ENCODE data around the gene MRPS27.

The MRPS27 gene

DNA sequence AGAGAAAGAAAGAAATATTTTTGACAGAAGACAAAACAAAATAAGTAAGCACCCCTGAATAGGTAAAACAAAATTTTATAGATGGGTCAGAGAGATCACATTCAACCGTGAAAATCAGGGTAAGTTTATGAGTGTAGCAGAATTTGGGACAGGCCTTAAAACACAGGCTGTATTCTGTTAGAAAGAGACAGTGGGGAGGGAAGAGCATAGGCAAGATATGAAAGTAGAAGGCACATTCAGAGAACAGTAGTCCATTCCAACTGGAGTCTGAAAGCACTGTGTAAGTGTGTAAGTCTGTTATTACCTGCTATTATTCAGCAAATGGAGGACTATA lies 38.6 kb downstream of the MRPS27 start:
- in situ Hi-C loops (cut with HindIII; ENCODE audit: low sequenced_read_pairs): no loop called here
- DNase-seq (ENCODE audit: low read depth): no peak
- H3K4me3 ChIP-seq (ENCODE audit: low read depth, low read length): no peak overlapping the region
- TF ChIP-seq, protein P1, sequence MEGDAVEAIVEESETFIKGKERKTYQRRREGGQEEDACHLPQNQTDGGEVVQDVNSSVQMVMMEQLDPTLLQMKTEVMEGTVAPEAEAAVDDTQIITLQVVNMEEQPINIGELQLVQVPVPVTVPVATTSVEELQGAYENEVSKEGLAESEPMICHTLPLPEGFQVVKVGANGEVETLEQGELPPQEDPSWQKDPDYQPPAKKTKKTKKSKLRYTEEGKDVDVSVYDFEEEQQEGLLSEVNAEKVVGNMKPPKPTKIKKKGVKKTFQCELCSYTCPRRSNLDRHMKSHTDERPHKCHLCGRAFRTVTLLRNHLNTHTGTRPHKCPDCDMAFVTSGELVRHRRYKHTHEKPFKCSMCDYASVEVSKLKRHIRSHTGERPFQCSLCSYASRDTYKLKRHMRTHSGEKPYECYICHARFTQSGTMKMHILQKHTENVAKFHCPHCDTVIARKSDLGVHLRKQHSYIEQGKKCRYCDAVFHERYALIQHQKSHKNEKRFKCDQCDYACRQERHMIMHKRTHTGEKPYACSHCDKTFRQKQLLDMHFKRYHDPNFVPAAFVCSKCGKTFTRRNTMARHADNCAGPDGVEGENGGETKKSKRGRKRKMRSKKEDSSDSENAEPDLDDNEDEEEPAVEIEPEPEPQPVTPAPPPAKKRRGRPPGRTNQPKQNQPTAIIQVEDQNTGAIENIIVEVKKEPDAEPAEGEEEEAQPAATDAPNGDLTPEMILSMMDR (IDR thresholded peaks at IDR 0.05; ENCODE audit: low read depth, low read length, missing control alignments): no peak

DNA sequence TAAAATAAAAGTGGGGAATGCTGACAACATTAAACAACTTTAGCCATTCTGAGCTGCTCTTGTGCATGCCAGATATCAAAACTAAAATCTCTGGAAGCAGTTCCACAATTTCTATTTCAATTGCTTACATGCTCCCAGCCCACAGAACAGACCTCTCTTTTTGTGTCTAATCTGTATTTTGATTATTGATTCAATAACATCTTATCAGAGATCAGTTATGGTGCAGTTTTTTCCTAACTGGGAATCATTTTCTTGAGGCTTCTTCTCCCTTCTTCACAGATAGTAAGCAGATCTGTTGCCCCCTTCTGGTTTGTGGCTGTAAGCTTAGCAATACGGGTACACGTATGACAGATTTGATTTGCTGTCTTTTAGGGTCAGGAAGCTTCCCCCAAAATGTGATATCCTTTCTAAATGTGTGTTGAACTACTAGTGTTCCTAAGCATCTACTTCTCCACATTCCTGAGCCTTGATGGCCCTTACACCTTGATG lies 39.4 kb downstream of the MRPS27 start:
- TF ChIP-seq, protein P1 (IDR thresholded peaks at IDR 0.05; ENCODE audit: low read depth, low read length, missing control alignments): peak; percentile 82
- DNase-seq (ENCODE audit: low read depth): peak; percentile 42
- no peak overlapping the region for H3K4me3 ChIP-seq (ENCODE audit: low read depth, low read length)
- in situ Hi-C loops (cut with HindIII; ENCODE audit: low sequenced_read_pairs): no loop called here

DNA sequence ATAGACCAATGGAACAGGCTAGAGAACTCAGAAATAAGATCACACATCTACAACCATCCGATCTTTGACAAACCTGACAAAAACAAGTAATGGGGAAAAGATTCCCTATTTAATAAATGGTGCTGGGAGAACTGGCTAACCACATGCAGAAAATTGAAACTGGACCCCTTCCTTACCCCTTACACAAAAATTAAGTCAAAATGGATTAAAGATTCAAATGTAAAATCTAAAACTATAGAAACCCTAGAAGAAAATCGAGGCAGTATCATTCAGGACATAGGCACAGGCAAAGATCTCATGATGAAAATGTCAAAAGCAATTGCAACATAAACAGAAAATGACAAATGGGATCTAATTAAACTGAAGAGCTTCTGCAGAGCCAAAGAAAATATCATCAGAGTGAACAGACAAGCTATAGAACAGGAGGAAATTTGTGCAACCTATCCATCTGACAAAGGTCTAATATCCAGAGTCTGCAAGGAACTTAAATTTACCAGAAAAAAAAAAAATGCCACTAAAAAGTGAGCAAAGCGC lies 43.8 kb downstream of the MRPS27 start:
- in situ Hi-C loops (cut with HindIII; ENCODE audit: low sequenced_read_pairs): no loop called here
- H3K4me3 ChIP-seq (ENCODE audit: low read depth, low read length): no peak overlapping the region
- DNase-seq (ENCODE audit: low read depth): no peak
- TF ChIP-seq, protein P1 (IDR thresholded peaks at IDR 0.05; ENCODE audit: low read depth, low read length, missing control alignments): no peak

DNA sequence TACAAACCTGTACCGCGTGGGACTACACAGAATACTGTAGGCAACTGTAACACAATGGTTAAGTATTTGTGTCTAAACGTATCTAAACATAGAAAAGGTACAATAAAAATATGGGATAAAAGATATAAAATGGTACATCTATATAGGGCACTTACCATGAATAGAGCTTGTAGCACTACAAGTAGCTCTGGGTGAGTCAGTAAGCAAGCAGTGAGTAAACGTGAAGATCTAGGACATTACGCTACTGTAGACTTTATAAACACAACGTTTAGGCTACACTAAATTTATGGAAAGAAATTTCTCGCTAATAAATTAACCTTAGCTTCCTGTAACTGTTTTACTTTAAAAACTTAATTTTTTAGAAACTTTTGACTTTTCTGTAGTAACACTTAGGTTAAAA lies 46.5 kb downstream of the MRPS27 start:
- H3K4me3 ChIP-seq (ENCODE audit: low read depth, low read length): no peak overlapping the region
- in situ Hi-C loops (cut with HindIII; ENCODE audit: low sequenced_read_pairs): no loop called here
- DNase-seq (ENCODE audit: low read depth): no peak
- TF ChIP-seq, protein P1 (IDR thresholded peaks at IDR 0.05; ENCODE audit: low read depth, low read length, missing control alignments): no peak

DNA sequence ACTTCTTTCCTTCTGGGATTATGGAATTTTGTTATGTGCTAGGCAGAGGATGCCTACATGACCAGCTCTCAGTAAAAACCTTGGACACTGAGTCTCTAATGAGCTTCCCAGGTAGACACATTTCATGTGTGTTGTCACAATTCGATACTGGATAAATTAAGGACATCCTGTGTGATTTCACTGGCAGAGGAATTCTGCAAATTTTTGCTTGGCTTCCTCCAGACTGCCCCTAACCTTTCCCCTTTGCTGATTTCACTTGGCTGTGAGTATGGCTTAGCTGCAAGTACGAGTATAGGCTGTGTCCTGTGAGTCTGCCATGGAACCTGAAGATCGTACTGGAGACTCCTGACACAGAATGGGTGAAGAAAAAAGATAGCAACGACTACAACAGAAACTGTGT lies 47.6 kb downstream of the MRPS27 start:
- in situ Hi-C loops (cut with HindIII; ENCODE audit: low sequenced_read_pairs): no loop called here
- no peak for DNase-seq (ENCODE audit: low read depth)
- TF ChIP-seq, protein P1 (IDR thresholded peaks at IDR 0.05; ENCODE audit: low read depth, low read length, missing control alignments): no peak
- H3K4me3 ChIP-seq (ENCODE audit: low read depth, low read length): no peak overlapping the region

DNA sequence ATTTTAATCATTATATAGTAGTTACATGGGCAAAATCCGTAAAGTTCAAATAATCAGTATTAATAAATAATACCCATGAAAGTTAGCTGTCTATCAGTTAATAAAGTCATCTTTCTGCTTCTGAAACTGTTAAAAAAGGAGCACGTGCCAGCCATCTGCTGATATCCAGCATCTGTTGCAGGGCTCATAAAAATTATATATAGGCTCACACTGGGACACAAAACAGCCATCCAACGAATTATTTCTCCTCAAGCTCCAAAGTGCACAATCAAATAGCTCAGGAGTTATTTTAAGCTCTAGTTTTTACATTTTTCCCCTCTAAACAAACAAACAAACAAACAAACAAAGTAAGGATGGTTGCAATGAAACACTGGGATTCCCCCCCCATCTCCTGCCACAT lies 48.3 kb downstream of the MRPS27 start:
- TF ChIP-seq, protein P1 (IDR thresholded peaks at IDR 0.05; ENCODE audit: low read depth, low read length, missing control alignments): no peak
- H3K4me3 ChIP-seq (ENCODE audit: low read depth, low read length): no peak overlapping the region
- no peak for DNase-seq (ENCODE audit: low read depth)
- in situ Hi-C loops (cut with HindIII; ENCODE audit: low sequenced_read_pairs): no loop called here

DNA sequence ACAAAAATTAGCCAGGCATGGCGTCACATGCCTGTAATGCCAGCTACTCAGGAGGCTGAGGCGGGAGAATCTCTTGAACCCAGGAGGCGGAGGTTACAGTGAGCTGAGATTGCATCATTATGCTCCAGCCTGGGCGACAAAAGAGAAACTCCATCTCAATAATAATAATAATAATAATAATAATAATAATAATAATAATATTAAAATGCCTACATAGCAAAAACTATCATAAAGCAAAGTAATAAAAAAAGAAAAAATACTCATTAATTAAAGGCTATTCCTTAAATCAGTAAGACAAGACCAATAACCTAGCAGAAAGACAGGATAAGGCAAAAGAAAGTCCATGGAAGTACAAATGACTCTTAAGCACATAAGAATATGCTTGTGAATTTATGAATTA lies 50.0 kb downstream of the MRPS27 start:
- H3K4me3 ChIP-seq (ENCODE audit: low read depth, low read length): no peak overlapping the region
- TF ChIP-seq, protein P1 (IDR thresholded peaks at IDR 0.05; ENCODE audit: low read depth, low read length, missing control alignments): no peak
- DNase-seq (ENCODE audit: low read depth): no peak
- in situ Hi-C loops (cut with HindIII; ENCODE audit: low sequenced_read_pairs): no loop called here
